ENCODE measurements around the gene CORO2B.
"Not testable (repeated sequence)": the region's sequence is repeated elsewhere in the genome, so short reads cannot be mapped to it uniquely, and the experiment has no call there.

Gene CORO2B

GRCh38 chr15:68749793-68750192 lies 171.0 kb downstream of the CORO2B start:
- no peak overlapping the region for H3K27ac ChIP-seq (ENCODE audit: insufficient read depth in 1 of 2, low read depth in 1 of 2, low read length in 2 of 2, poor library complexity in 1 of 2, severe bottlenecking in 2 of 2)
- peaks cover 0 to 2% (median under 1%) of the 10 kb centered on the region in 4 experiments for H3K4me1 ChIP-seq (ENCODE audit: control extremely low read depth in 1 of 4, control insufficient read depth in 4 of 4, insufficient read depth in 4 of 4, low read length in 3 of 4)
- WGBS (ENCODE audit: insufficient coverage) = 100% methylated on average over 2 of the region's 2 CpGs
- CTCF ChIA-PET = interaction anchor here (0.6 to 1.6 kb wide), 2 partner anchors 8 to 98 kb away, joined by 3 read pairs; no protein-coding TSS in a partner anchor
- peaks cover 0 to 9% (median 2%) of the 10 kb centered on the region in 5 experiments for H3K9me3 ChIP-seq (ENCODE audit: control extremely low read depth in 1 of 5, control insufficient read depth in 4 of 5, insufficient read depth in 2 of 5, low read depth in 1 of 5, low read length in 4 of 5)
- H3K36me3 ChIP-seq (ENCODE audit: control insufficient read depth in 4 of 4, insufficient read depth in 4 of 4, low read length in 3 of 4) = no peaks in the 10 kb centered on the region
- H3K27me3 ChIP-seq (replicated peaks in 2 of 5; ENCODE audit: control insufficient read depth in 4 of 5, insufficient read depth in 5 of 5, low read length in 4 of 5) = no peaks in the 10 kb centered on the region
- DNase-seq = no peak
- H3K4me3 ChIP-seq (ENCODE audit: control insufficient read depth in 1 of 7, extremely low read depth in 1 of 7, insufficient read depth in 4 of 7, low read depth in 2 of 7, low read length in 6 of 7) = no peak overlapping the region
- POLR2A ChIA-PET = no interaction called here

GRCh38 chr15:68751622-68752021 lies 172.8 kb downstream of the CORO2B start:
- no peak overlapping the region for H3K4me3 ChIP-seq (ENCODE audit: control insufficient read depth in 1 of 7, extremely low read depth in 1 of 7, insufficient read depth in 4 of 7, low read depth in 2 of 7, low read length in 6 of 7)
- POLR2A ChIA-PET = no interaction called here
- H3K27me3 ChIP-seq (replicated peaks in 2 of 5; ENCODE audit: control insufficient read depth in 4 of 5, insufficient read depth in 5 of 5, low read length in 4 of 5) = no peaks in the 10 kb centered on the region
- CTCF ChIA-PET = no interaction called here
- no peaks in the 10 kb centered on the region for H3K36me3 ChIP-seq (ENCODE audit: control insufficient read depth in 4 of 4, insufficient read depth in 4 of 4, low read length in 3 of 4)
- no peak overlapping the region for H3K27ac ChIP-seq (ENCODE audit: insufficient read depth in 1 of 2, low read depth in 1 of 2, low read length in 2 of 2, poor library complexity in 1 of 2, severe bottlenecking in 2 of 2)
- H3K9me3 ChIP-seq (ENCODE audit: control extremely low read depth in 1 of 5, control insufficient read depth in 4 of 5, insufficient read depth in 2 of 5, low read depth in 1 of 5, low read length in 4 of 5) = peaks cover 0 to 9% (median 2%) of the 10 kb centered on the region in 5 experiments
- no peak for DNase-seq
- H3K4me1 ChIP-seq (ENCODE audit: control extremely low read depth in 1 of 4, control insufficient read depth in 4 of 4, insufficient read depth in 4 of 4, low read length in 3 of 4) = peaks cover 0 to 6% (median 4%) of the 10 kb centered on the region in 4 experiments

GRCh38 chr15:68755731-68756130 lies 176.9 kb downstream of the CORO2B start:
- Histone ChIP-seq H3K9me3 (ENCODE audit: control extremely low read depth in 1 of 5, control insufficient read depth in 4 of 5, insufficient read depth in 2 of 5, low read depth in 1 of 5, low read length in 4 of 5) (no peaks in the 10 kb centered on the region), H3K27ac (ENCODE audit: insufficient read depth in 1 of 2, low read depth in 1 of 2, low read length in 2 of 2, poor library complexity in 1 of 2, severe bottlenecking in 2 of 2) (no peak overlapping the region), H3K36me3 (ENCODE audit: control insufficient read depth in 4 of 4, insufficient read depth in 4 of 4, low read length in 3 of 4) (no peaks in the 10 kb centered on the region), H3K4me1 (ENCODE audit: control extremely low read depth in 1 of 4, control insufficient read depth in 4 of 4, insufficient read depth in 4 of 4, low read length in 3 of 4) (peaks cover 0 to 6% (median 4%) of the 10 kb centered on the region in 4 experiments), H3K4me3 (ENCODE audit: control insufficient read depth in 1 of 7, extremely low read depth in 1 of 7, insufficient read depth in 4 of 7, low read depth in 2 of 7, low read length in 6 of 7) (no peak overlapping the region), H3K27me3 (replicated peaks in 2 of 5; ENCODE audit: control insufficient read depth in 4 of 5, insufficient read depth in 5 of 5, low read length in 4 of 5) (no peaks in the 10 kb centered on the region)
- WGBS (ENCODE audit: insufficient coverage) = no CpG with 5 or more reads among the region's 2 CpGs
- POLR2A ChIA-PET = no interaction called here
- CTCF ChIA-PET = interaction anchor here (1.0 to 1.7 kb wide), 4 partner anchors 9 to 640 kb away, joined by 3 to 4 read pairs (median 4); no protein-coding TSS in a partner anchor
- no peak for DNase-seq

GRCh38 chr15:68759982-68760579 lies 181.3 kb downstream of the CORO2B start:
- POLR2A ChIA-PET = interaction anchor here (0.7 kb wide), 1 partner anchor 86 kb away, joined by 4 read pairs; no protein-coding TSS in a partner anchor
- CTCF ChIA-PET = interaction anchor here (1.1 kb wide), 1 partner anchor 74 kb away, joined by 3 read pairs; no protein-coding TSS in a partner anchor

GRCh38 chr15:68763063-68763462 lies 184.3 kb downstream of the CORO2B start:
- DNase-seq = no peak
- 100% methylated on average over 2 of the region's 4 CpGs for WGBS (ENCODE audit: insufficient coverage)
- no peak overlapping the region for H3K4me3 ChIP-seq (ENCODE audit: control insufficient read depth in 1 of 7, extremely low read depth in 1 of 7, insufficient read depth in 4 of 7, low read depth in 2 of 7, low read length in 6 of 7)
- ChIA-PET POLR2A (no interaction called here), CTCF (interaction anchor here (0.7 to 1.3 kb wide), 2 partner anchors 8 to 24 kb away, joined by 3 to 4 read pairs; no protein-coding TSS in a partner anchor)
- H3K9me3 ChIP-seq (ENCODE audit: control extremely low read depth in 1 of 5, control insufficient read depth in 4 of 5, insufficient read depth in 2 of 5, low read depth in 1 of 5, low read length in 4 of 5) = no peaks in the 10 kb centered on the region
- no peaks in the 10 kb centered on the region for H3K4me1 ChIP-seq (ENCODE audit: control extremely low read depth in 1 of 4, control insufficient read depth in 4 of 4, insufficient read depth in 4 of 4, low read length in 3 of 4)
- H3K27me3 ChIP-seq (replicated peaks in 2 of 5; ENCODE audit: control insufficient read depth in 4 of 5, insufficient read depth in 5 of 5, low read length in 4 of 5) = no peaks in the 10 kb centered on the region
- H3K27ac ChIP-seq (ENCODE audit: insufficient read depth in 1 of 2, low read depth in 1 of 2, low read length in 2 of 2, poor library complexity in 1 of 2, severe bottlenecking in 2 of 2) = no peak overlapping the region
- no peaks in the 10 kb centered on the region for H3K36me3 ChIP-seq (ENCODE audit: control insufficient read depth in 4 of 4, insufficient read depth in 4 of 4, low read length in 3 of 4)

More at GRCh38 chr15:68759982-68760579, 181.3 kb downstream of the CORO2B start:
- not testable (repeated sequence) for H3K4me1 ChIP-seq (ENCODE audit: control extremely low read depth in 1 of 4, control insufficient read depth in 4 of 4, insufficient read depth in 4 of 4, low read length in 3 of 4); H3K9me3 ChIP-seq (ENCODE audit: control extremely low read depth in 1 of 5, control insufficient read depth in 4 of 5, insufficient read depth in 2 of 5, low read depth in 1 of 5, low read length in 4 of 5); DNase-seq; H3K27me3 ChIP-seq (replicated peaks in 2 of 5; ENCODE audit: control insufficient read depth in 4 of 5, insufficient read depth in 5 of 5, low read length in 4 of 5); H3K36me3 ChIP-seq (ENCODE audit: control insufficient read depth in 4 of 4, insufficient read depth in 4 of 4, low read length in 3 of 4); H3K4me3 ChIP-seq (ENCODE audit: control insufficient read depth in 1 of 7, extremely low read depth in 1 of 7, insufficient read depth in 4 of 7, low read depth in 2 of 7, low read length in 6 of 7); H3K27ac ChIP-seq (ENCODE audit: insufficient read depth in 1 of 2, low read depth in 1 of 2, low read length in 2 of 2, poor library complexity in 1 of 2, severe bottlenecking in 2 of 2)
- WGBS (ENCODE audit: insufficient coverage) = 100% methylated on average over 1 of the region's 1 CpG

- no peaks in the 10 kb centered on the region for H3K4me1 ChIP-seq (ENCODE audit: control extremely low read depth in 1 of 4, control insufficient read depth in 4 of 4, insufficient read depth in 4 of 4, low read length in 3 of 4)
- no peaks in the 10 kb centered on the region for H3K27me3 ChIP-seq (replicated peaks in 2 of 5; ENCODE audit: control insufficient read depth in 4 of 5, insufficient read depth in 5 of 5, low read length in 4 of 5)
- no peaks in the 10 kb centered on the region for H3K36me3 ChIP-seq (ENCODE audit: control insufficient read depth in 4 of 4, insufficient read depth in 4 of 4, low read length in 3 of 4)
- POLR2A ChIA-PET = no interaction called here
- H3K27ac ChIP-seq (ENCODE audit: insufficient read depth in 1 of 2, low read depth in 1 of 2, low read length in 2 of 2, poor library complexity in 1 of 2, severe bottlenecking in 2 of 2) = no peak overlapping the region
- no peaks in the 10 kb centered on the region for H3K9me3 ChIP-seq (ENCODE audit: control extremely low read depth in 1 of 5, control insufficient read depth in 4 of 5, insufficient read depth in 2 of 5, low read depth in 1 of 5, low read length in 4 of 5)
- DNase-seq = no peak
- no CpG with 5 or more reads among the region's 1 CpG for WGBS (ENCODE audit: insufficient coverage)
- H3K4me3 ChIP-seq (ENCODE audit: control insufficient read depth in 1 of 7, extremely low read depth in 1 of 7, insufficient read depth in 4 of 7, low read depth in 2 of 7, low read length in 6 of 7) = no peak overlapping the region
- CTCF ChIA-PET = interaction anchor here (1.1 to 1.7 kb wide), 3 partner anchors 9 to 23 kb away, joined by 3 to 4 read pairs (median 4); no protein-coding TSS in a partner anchor
Observed at GRCh38 chr15:68764090-68764489, 185.3 kb downstream of the CORO2B start.

GRCh38 chr15:68765602-68766368 lies 187.0 kb downstream of the CORO2B start:
- H3K4me1 ChIP-seq (ENCODE audit: control extremely low read depth in 1 of 4, control insufficient read depth in 4 of 4, insufficient read depth in 4 of 4, low read length in 3 of 4) = peaks cover 0 to 9% (median 8%) of the 10 kb centered on the region in 4 experiments
- whole genome bisulfite sequencing (ENCODE audit: insufficient coverage) = 94% methylated on average over 2 of the region's 11 CpGs
- DNase-seq = no peak
- H3K36me3 ChIP-seq (ENCODE audit: control insufficient read depth in 4 of 4, insufficient read depth in 4 of 4, low read length in 3 of 4) = no peaks in the 10 kb centered on the region
- no peaks in the 10 kb centered on the region for H3K27me3 ChIP-seq (replicated peaks in 2 of 5; ENCODE audit: control insufficient read depth in 4 of 5, insufficient read depth in 5 of 5, low read length in 4 of 5)
- H3K27ac ChIP-seq (ENCODE audit: insufficient read depth in 1 of 2, low read depth in 1 of 2, low read length in 2 of 2, poor library complexity in 1 of 2, severe bottlenecking in 2 of 2) = no peak overlapping the region
- H3K4me3 ChIP-seq (ENCODE audit: control insufficient read depth in 1 of 7, extremely low read depth in 1 of 7, insufficient read depth in 4 of 7, low read depth in 2 of 7, low read length in 6 of 7) = no peak overlapping the region
- H3K9me3 ChIP-seq (ENCODE audit: control extremely low read depth in 1 of 5, control insufficient read depth in 4 of 5, insufficient read depth in 2 of 5, low read depth in 1 of 5, low read length in 4 of 5) = no peaks in the 10 kb centered on the region
- CTCF ChIA-PET = interaction anchor here (1.7 kb wide), 1 partner anchor 8 kb away, joined by 4 read pairs; no protein-coding TSS in a partner anchor
- POLR2A ChIA-PET = no interaction called here

Measured in common myeloid progenitor, CD34-positive (primary cell).